Memory B cell (primary cell): ENCODE data around the gene SLC5A8.
"Not testable (repeated sequence)": the region's sequence is repeated elsewhere in the genome, so short reads cannot be mapped to it uniquely, and the experiment has no call there.

ENCODE experiments used
- ATAC-seq: fragments of 150-1000 bp; cut with Tn5 transposase; 2 replicates; pipeline ENCODE4 v1.10.0; 2021; ENCODE audit warnings: low read depth, mild to moderate bottlenecking, moderate library complexity
- DNase-seq, 2 donors: peaks; one replicate each; pipeline ENCODE4 v3.0.0; 2022; ENCODE audit warnings: low spot score in 2 of 2
- H3K27ac Mint-ChIP-seq: one replicate; pipeline ENCODE4 v1.8.0; 2022; ENCODE audit warnings: mild to moderate bottlenecking, moderate library complexity, mixed read lengths
- H3K27me3 Mint-ChIP-seq: one replicate; pipeline ENCODE4 v1.8.0; 2022; ENCODE audit warnings: mixed read lengths
- H3K36me3 Mint-ChIP-seq: one replicate; pipeline ENCODE4 v1.8.0; 2022; ENCODE audit warnings: mild to moderate bottlenecking, mixed read lengths
- H3K4me1 Mint-ChIP-seq: one replicate; pipeline ENCODE4 v1.8.0; 2022; ENCODE audit warnings: mixed read lengths
- H3K4me3 Mint-ChIP-seq: one replicate; pipeline ENCODE4 v1.8.0; 2022; ENCODE audit warnings: mild to moderate bottlenecking, moderate library complexity, mixed read lengths
- H3K9me3 Mint-ChIP-seq: one replicate; pipeline ENCODE4 v1.8.0; 2022; ENCODE audit warnings: mixed read lengths

The SLC5A8 gene

GRCh38 chr12:101207086-101207780, 2.8 kb downstream of the SLC5A8 start:
- Mint-ChIP-seq H3K27me3 (peaks cover 8% of the 10 kb centered on the region), H3K4me3 (no peak overlapping the region), H3K4me1 (no peaks in the 10 kb centered on the region), H3K36me3 (no peaks in the 10 kb centered on the region), H3K27ac (no peak overlapping the region), H3K9me3 (no peaks in the 10 kb centered on the region)
- ATAC-seq: no peak
- no peak for DNase-seq

- ATAC-seq: no peak
- no peak overlapping the region for H3K4me3 Mint-ChIP-seq
- no peaks in the 10 kb centered on the region for H3K9me3 Mint-ChIP-seq
- no peak overlapping the region for H3K27ac Mint-ChIP-seq
- peaks cover 8% of the 10 kb centered on the region for H3K27me3 Mint-ChIP-seq
- H3K36me3 Mint-ChIP-seq: no peaks in the 10 kb centered on the region
- H3K4me1 Mint-ChIP-seq: no peaks in the 10 kb centered on the region
- DNase-seq: no peak
Measured at GRCh38 chr12:101204602-101205304, 5.3 kb downstream of the SLC5A8 start.

- ATAC-seq (no peak), DNase-seq (no peak)
- H3K9me3 Mint-ChIP-seq: no peaks in the 10 kb centered on the region
- H3K36me3 Mint-ChIP-seq: no peaks in the 10 kb centered on the region
- H3K27me3 Mint-ChIP-seq: no peaks in the 10 kb centered on the region
- no peak overlapping the region for H3K4me3 Mint-ChIP-seq
- H3K4me1 Mint-ChIP-seq: no peaks in the 10 kb centered on the region
- no peak overlapping the region for H3K27ac Mint-ChIP-seq
Measured at GRCh38 chr12:101200824-101201223, 9.2 kb downstream of the SLC5A8 start.

GRCh38 chr12:101200145-101200544, 9.9 kb downstream of the SLC5A8 start:
- Mint-ChIP-seq H3K9me3 (no peaks in the 10 kb centered on the region), H3K27me3 (no peaks in the 10 kb centered on the region), H3K4me1 (no peaks in the 10 kb centered on the region), H3K27ac (no peak overlapping the region), H3K36me3 (no peaks in the 10 kb centered on the region), H3K4me3 (no peak overlapping the region)
- DNase-seq (no peak), ATAC-seq (no peak)

GRCh38 chr12:101186291-101186690, 23.7 kb downstream of the SLC5A8 start:
- no peak for DNase-seq
- ATAC-seq: no peak
- no peaks in the 10 kb centered on the region for H3K4me1 Mint-ChIP-seq

GRCh38 chr12:101181776-101182175, 28.3 kb downstream of the SLC5A8 start:
- Mint-ChIP-seq H3K4me1 (no peaks in the 10 kb centered on the region), H3K9me3 (no peaks in the 10 kb centered on the region), H3K27me3 (no peaks in the 10 kb centered on the region)

More at GRCh38 chr12:101186291-101186690, 23.7 kb downstream of the SLC5A8 start:
- peaks cover 1% of the 10 kb centered on the region for H3K27me3 Mint-ChIP-seq
- no peaks in the 10 kb centered on the region for H3K36me3 Mint-ChIP-seq
- H3K27ac Mint-ChIP-seq: no peak overlapping the region
- H3K9me3 Mint-ChIP-seq: no peaks in the 10 kb centered on the region
- H3K4me3 Mint-ChIP-seq: no peak overlapping the region

GRCh38 chr12:101174541-101174940, 35.5 kb downstream of the SLC5A8 start:
- no peak for DNase-seq
- no peak overlapping the region for H3K4me3 Mint-ChIP-seq
- H3K4me1 Mint-ChIP-seq: no peaks in the 10 kb centered on the region
- ATAC-seq: no peak
- H3K36me3 Mint-ChIP-seq: no peaks in the 10 kb centered on the region
- H3K9me3 Mint-ChIP-seq: peaks cover 11% of the 10 kb centered on the region
- H3K27me3 Mint-ChIP-seq: peaks cover 5% of the 10 kb centered on the region
- no peak overlapping the region for H3K27ac Mint-ChIP-seq

More at GRCh38 chr12:101181776-101182175, 28.3 kb downstream of the SLC5A8 start:
- Mint-ChIP-seq H3K36me3 (no peaks in the 10 kb centered on the region), H3K4me3 (no peak overlapping the region), H3K27ac (no peak overlapping the region)
- no peak for DNase-seq
- ATAC-seq: no peak

- ATAC-seq: no peak
- no peak for DNase-seq
- H3K4me1 Mint-ChIP-seq: no peaks in the 10 kb centered on the region
- no peak overlapping the region for H3K4me3 Mint-ChIP-seq
- peaks cover 10% of the 10 kb centered on the region for H3K27me3 Mint-ChIP-seq
- no peak overlapping the region for H3K27ac Mint-ChIP-seq
- H3K36me3 Mint-ChIP-seq: no peaks in the 10 kb centered on the region
- H3K9me3 Mint-ChIP-seq: peaks cover 11% of the 10 kb centered on the region
Measured at GRCh38 chr12:101173197-101173749, 36.8 kb downstream of the SLC5A8 start.

- no peak overlapping the region for H3K27ac Mint-ChIP-seq
- peaks cover 11% of the 10 kb centered on the region for H3K9me3 Mint-ChIP-seq
- H3K4me3 Mint-ChIP-seq: no peak overlapping the region
- no peaks in the 10 kb centered on the region for H3K36me3 Mint-ChIP-seq
- H3K4me1 Mint-ChIP-seq: no peaks in the 10 kb centered on the region
- ATAC-seq: no peak
- no peak for DNase-seq
- H3K27me3 Mint-ChIP-seq: peaks cover 10% of the 10 kb centered on the region
Measured at GRCh38 chr12:101172316-101172715, 37.7 kb downstream of the SLC5A8 start.

- no peaks in the 10 kb centered on the region for H3K36me3 Mint-ChIP-seq
- H3K4me3 Mint-ChIP-seq: no peak overlapping the region
- ATAC-seq (no peak), DNase-seq (no peak)
- H3K27me3 Mint-ChIP-seq: peaks cover 11% of the 10 kb centered on the region
- no peak overlapping the region for H3K27ac Mint-ChIP-seq
- H3K9me3 Mint-ChIP-seq: no peaks in the 10 kb centered on the region
- no peaks in the 10 kb centered on the region for H3K4me1 Mint-ChIP-seq
Measured at GRCh38 chr12:101168001-101168400, 42.0 kb downstream of the SLC5A8 start.

- no peak overlapping the region for H3K4me3 Mint-ChIP-seq
- H3K36me3 Mint-ChIP-seq: no peaks in the 10 kb centered on the region
- H3K9me3 Mint-ChIP-seq: peaks cover under 1% of the 10 kb centered on the region
- DNase-seq: no peak
- H3K27me3 Mint-ChIP-seq: peaks cover 11% of the 10 kb centered on the region
- ATAC-seq: no peak
- H3K27ac Mint-ChIP-seq: no peak overlapping the region
- no peaks in the 10 kb centered on the region for H3K4me1 Mint-ChIP-seq
Measured at GRCh38 chr12:101166866-101167265, 43.2 kb downstream of the SLC5A8 start.

- Mint-ChIP-seq H3K27me3 (peaks cover 6% of the 10 kb centered on the region), H3K9me3 (peaks cover 2% of the 10 kb centered on the region), H3K4me3 (no peak overlapping the region), H3K36me3 (no peaks in the 10 kb centered on the region), H3K27ac (no peak overlapping the region), H3K4me1 (no peaks in the 10 kb centered on the region)
- DNase-seq (no peak), ATAC-seq (no peak)
Measured at GRCh38 chr12:101165319-101165718, 44.7 kb downstream of the SLC5A8 start.

GRCh38 chr12:101145777-101146431, 64.1 kb downstream of the SLC5A8 start:
- H3K36me3 Mint-ChIP-seq, H3K27me3 Mint-ChIP-seq, H3K9me3 Mint-ChIP-seq, ATAC-seq, H3K27ac Mint-ChIP-seq, DNase-seq, H3K4me1 Mint-ChIP-seq, H3K4me3 Mint-ChIP-seq: not testable (repeated sequence)

GRCh38 chr12:101127521-101128219, 82.4 kb downstream of the SLC5A8 start:
- DNase-seq (no peak), ATAC-seq (no peak)
- Mint-ChIP-seq H3K27ac (no peak overlapping the region), H3K27me3 (no peaks in the 10 kb centered on the region), H3K36me3 (no peaks in the 10 kb centered on the region), H3K4me3 (no peak overlapping the region), H3K9me3 (no peaks in the 10 kb centered on the region), H3K4me1 (no peaks in the 10 kb centered on the region)
